MM.1S (cell line): ENCODE measurements around the gene AGAP1.

Experiments
- DNase-seq: peaks from one replicate; pipeline ENCODE4 v3.0.0-alpha.2; 2015
- H2AFZ ChIP-seq: fragments of 300-600 bp; sonication (generic); 2 replicates; pipeline ENCODE4 v1.6.0; 2016; ENCODE audit warnings: antibody characterized with exemption, low read length
- H3F3A ChIP-seq: fragments of 300-600 bp; sonication (generic); 2 replicates; pipeline ENCODE4 v1.6.1; 2016; ENCODE audit warnings: mild to moderate bottlenecking, antibody characterized with exemption, low read length, moderate library complexity, mixed read lengths; ENCODE audit not compliant: insufficient read depth
- H3K27ac ChIP-seq: fragments of 300-600 bp; sonication (generic); 2 replicates; pipeline ENCODE4 v1.5.1; 2016; ENCODE audit warnings: mild to moderate bottlenecking, low read length
- H3K27me3 ChIP-seq: fragments of 300-600 bp; sonication (generic); replicated peaks from 2 replicates; pipeline ENCODE4 v1.6.0; 2016; ENCODE audit warnings: low read length; ENCODE audit not compliant: insufficient read depth
- H3K36me3 ChIP-seq: fragments of 300-600 bp; sonication (generic); replicated peaks from 2 replicates; pipeline ENCODE4 v1.6.1; 2016; ENCODE audit warnings: mild to moderate bottlenecking, low read length, mixed read lengths; ENCODE audit not compliant: insufficient read depth
- H3K4me1 ChIP-seq: fragments of 300-600 bp; sonication (generic); 2 replicates; pipeline ENCODE4 v1.6.1; 2016; ENCODE audit warnings: low read length, mixed read lengths
- H3K4me2 ChIP-seq: fragments of 300-600 bp; sonication (generic); 2 replicates; pipeline ENCODE4 v1.6.0; 2016; ENCODE audit warnings: low read depth, low read length
- H3K4me3 ChIP-seq: fragments of 300-600 bp; sonication (generic); 2 replicates; pipeline ENCODE4 v1.5.1; 2016; ENCODE audit warnings: low read length, mixed read lengths
- H3K79me2 ChIP-seq: fragments of 300-600 bp; sonication (generic); 2 replicates; pipeline ENCODE4 v1.6.1; 2016; ENCODE audit warnings: mixed run types, low read length, mixed read lengths
- H3K9ac ChIP-seq: fragments of 300-600 bp; sonication (generic); 2 replicates; pipeline ENCODE4 v1.6.1; 2016; ENCODE audit warnings: low read length, mixed read lengths
- H3K9me2 ChIP-seq: fragments of 300-600 bp; sonication (generic); replicated peaks from 2 replicates; pipeline ENCODE4 v1.6.1; 2016; ENCODE audit warnings: mild to moderate bottlenecking, low read length, mixed read lengths; ENCODE audit not compliant: insufficient read depth
- H3K9me3 ChIP-seq: fragments of 300-600 bp; sonication (generic); replicated peaks from 2 replicates; pipeline ENCODE4 v1.6.1; 2016; ENCODE audit warnings: mild to moderate bottlenecking, low read length, mixed read lengths; ENCODE audit not compliant: insufficient read depth
- H4K20me1 ChIP-seq: fragments of 300-600 bp; sonication (generic); 2 replicates; pipeline ENCODE4 v1.6.1; 2016; ENCODE audit warnings: mild to moderate bottlenecking, low read length, moderate library complexity, mixed read lengths; ENCODE audit not compliant: insufficient read depth
- CTCF ChIP-seq: fragments of 300-600 bp; sonication (generic); IDR thresholded peaks from 2 replicates; pipeline ENCODE4 v1.5.1; 2016; ENCODE audit warnings: antibody characterized with exemption, low read length, mixed read lengths
- EZH2 ChIP-seq: fragments of 300-600 bp; sonication (generic); optimal IDR thresholded peaks from 2 replicates; pipeline ENCODE3; 2017; ENCODE audit warnings: low read depth, mild to moderate bottlenecking, antibody characterized with exemption, low read length, mixed read lengths
- EZH2phosphoT487 ChIP-seq: fragments of 300-600 bp; sonication (generic); IDR thresholded peaks from 2 replicates; pipeline ENCODE4 v1.6.1; 2018; ENCODE audit warnings: antibody characterized with exemption, low read length

The AGAP1 gene

GRCh38 chr2:235598026-235598425 lies 104.2 kb downstream of the AGAP1 start:
- no peak for DNase-seq
- TF ChIP-seq CTCF: no peak
- Histone ChIP-seq H3K27ac (no peak overlapping the region), H3K9me3 (no peaks in the 10 kb centered on the region), H3K4me2 (no peak overlapping the region), H3K27me3 (no peaks in the 10 kb centered on the region), H3F3A (peaks cover 15% of the 10 kb centered on the region), H3K9me2 (no peaks in the 10 kb centered on the region), H4K20me1 (no peaks in the 10 kb centered on the region), H3K4me1 (peaks cover 42% of the 10 kb centered on the region), H3K79me2 (peaks cover 79% of the 10 kb centered on the region), H3K36me3 (no peaks in the 10 kb centered on the region), H2AFZ (no peak overlapping the region), H3K9ac (no peak overlapping the region), H3K4me3 (no peak overlapping the region)

GRCh38 chr2:235598532-235599531 lies 105.0 kb downstream of the AGAP1 start:
- DNase-seq: no peak
- H3K79me2 ChIP-seq: peaks cover 83% of the 10 kb centered on the region
- H3K4me2 ChIP-seq: no peak overlapping the region
- no peak overlapping the region for H2AFZ ChIP-seq
- H3K4me1 ChIP-seq: peaks cover 42% of the 10 kb centered on the region
- no peaks in the 10 kb centered on the region for H3K9me3 ChIP-seq
- H3K36me3 ChIP-seq: no peaks in the 10 kb centered on the region
- H4K20me1 ChIP-seq: no peaks in the 10 kb centered on the region
- TF ChIP-seq CTCF (no peak), EZH2 (no peak), EZH2phosphoT487 (no peak)
- H3K27ac ChIP-seq: no peak overlapping the region
- no peak overlapping the region for H3K9ac ChIP-seq
- H3K4me3 ChIP-seq: no peak overlapping the region
- H3K9me2 ChIP-seq: no peaks in the 10 kb centered on the region
- H3F3A ChIP-seq: peaks cover 19% of the 10 kb centered on the region
- no peaks in the 10 kb centered on the region for H3K27me3 ChIP-seq

GRCh38 chr2:235599596-235600338 lies 105.9 kb downstream of the AGAP1 start:
- no peaks in the 10 kb centered on the region for H4K20me1 ChIP-seq
- H3F3A ChIP-seq: peaks cover 19% of the 10 kb centered on the region
- no peak for DNase-seq
- H2AFZ ChIP-seq: no peak overlapping the region
- no peaks in the 10 kb centered on the region for H3K36me3 ChIP-seq
- H3K9ac ChIP-seq: no peak overlapping the region
- no peaks in the 10 kb centered on the region for H3K9me2 ChIP-seq
- no peaks in the 10 kb centered on the region for H3K27me3 ChIP-seq
- no peak overlapping the region for H3K4me3 ChIP-seq
- H3K27ac ChIP-seq: no peak overlapping the region
- H3K9me3 ChIP-seq: no peaks in the 10 kb centered on the region
- no peak for TF ChIP-seq CTCF
- TF ChIP-seq EZH2: no peak
- H3K4me1 ChIP-seq: peaks cover 38% of the 10 kb centered on the region
- H3K4me2 ChIP-seq: no peak overlapping the region
- peaks cover 84% of the 10 kb centered on the region for H3K79me2 ChIP-seq
